Endothelial cell of umbilical vein (primary cell): ENCODE results near the gene RASAL3. TPM values are rescaled to one million over a fixed set of nuclear protein-coding genes. Genes with fewer than 3 reads are reported as not detected.

ENCODE experiments used
- BruUV-seq: library from RNA; stranded (reverse); fragments of 400-500 nt; replicated peaks from 2 replicates; lab custom pipeline; 2021; lab: Mats Ljungman, UMichigan
- CTCF ChIA-PET: fragments of 300-600, 350-600 bp; sonication (Branson Sonifier 250); formaldehyde crosslinking; loops from one replicate; lab custom pipeline; 2021; ENCODE audit warnings: antibody characterized with exemption, inconsistent platforms; lab: Charles Lee
- POLR2A ChIA-PET: fragments of 300-600, 350-600 bp; sonication (Branson Sonifier 250); formaldehyde crosslinking; loops from one replicate; lab custom pipeline; 2021; ENCODE audit warnings: antibody characterized with exemption, inconsistent platforms; lab: Charles Lee
- DNase-seq: peaks from one replicate; pipeline ENCODE4 v3.0.0-alpha.2; 2011; ENCODE audit warnings: low read depth, low spot score
- FAIRE-seq: peaks from 2 replicates; lab custom pipeline; 2011; peaks lifted over from hg19 to GRCh38; lab: Jason Lieb, UNC
- H2AFZ ChIP-seq: 2 replicates; pipeline ENCODE4 v1.6.0; 2012; ENCODE audit warnings: low read depth, low read length, control low read depth, inconsistent platforms
- H3K27ac ChIP-seq: 2 replicates; pipeline ENCODE4 v1.5.1; 2011; ENCODE audit warnings: low read depth, mild to moderate bottlenecking, control low read depth, low read length, moderate library complexity; ENCODE audit not compliant: insufficient read depth
- H3K27me3 ChIP-seq, 2 experiments: 2 replicates each; pipeline versions ENCODE4 v1.6.0 to v1.6.1; 2011; ENCODE audit warnings: low read length in 2 of 2, mixed read lengths in 1 of 2; ENCODE audit not compliant: control insufficient read depth in 2 of 2, insufficient read depth in 2 of 2
- H3K36me3 ChIP-seq, 2 experiments: 2 replicates in 1 of 2; 3 replicates in 1 of 2; pipeline ENCODE4 v1.5.1; 2011; ENCODE audit warnings: low read length in 2 of 2, mild to moderate bottlenecking in 1 of 2, moderate library complexity in 1 of 2; ENCODE audit not compliant: control insufficient read depth in 2 of 2, insufficient read depth in 2 of 2; ENCODE audit errors: extremely low read depth in 1 of 2
- H3K4me1 ChIP-seq: 3 replicates; pipeline ENCODE4 v1.5.1; 2011; ENCODE audit warnings: mild to moderate bottlenecking, low read length; ENCODE audit not compliant: control insufficient read depth, insufficient read depth; ENCODE audit errors: extremely low read depth
- H3K4me2 ChIP-seq: 2 replicates; pipeline ENCODE4 v1.6.1; 2011; ENCODE audit warnings: low read length, control low read depth, mixed read lengths; ENCODE audit not compliant: insufficient read depth
- H3K4me3 ChIP-seq, 3 experiments: fragments of 200-600 bp in 1 of 3; sonication (generic), shearing (Covaris generic) in 1 of 3; replicated peaks in 1 of 3; 2 replicates each; pipeline ENCODE4 v1.5.1; 2011 to 2016; ENCODE audit warnings: control low read depth in 3 of 3, low read length in 3 of 3, mild to moderate bottlenecking in 2 of 3, inconsistent platforms in 1 of 3, low read depth in 1 of 3, moderate library complexity in 1 of 3; ENCODE audit not compliant: insufficient read depth in 1 of 3
- H3K79me2 ChIP-seq: 2 replicates; pipeline ENCODE4 v1.6.0; 2012; ENCODE audit warnings: low read length, inconsistent platforms; ENCODE audit not compliant: control insufficient read depth, insufficient read depth
- H3K9ac ChIP-seq: replicated peaks from 2 replicates; pipeline ENCODE3; 2011; ENCODE audit warnings: low read length, control low read depth; ENCODE audit not compliant: insufficient read depth; ENCODE audit errors: extremely low read depth
- H3K9me1 ChIP-seq: replicated peaks from 3 replicates; pipeline ENCODE4 v1.6.0; 2011; ENCODE audit warnings: mild to moderate bottlenecking, low read length; ENCODE audit not compliant: control insufficient read depth, insufficient read depth; ENCODE audit errors: extremely low read depth
- H3K9me3 ChIP-seq: replicated peaks from 2 replicates; pipeline ENCODE4 v1.5.1; 2012; ENCODE audit warnings: low read length, inconsistent platforms; ENCODE audit not compliant: control insufficient read depth, insufficient read depth
- H4K20me1 ChIP-seq: replicated peaks from 2 replicates; pipeline ENCODE3; 2011; ENCODE audit warnings: mild to moderate bottlenecking, low read length; ENCODE audit not compliant: control insufficient read depth, insufficient read depth; ENCODE audit errors: extremely low read depth
- EZH2 ChIP-seq: IDR thresholded peaks from 2 replicates; pipeline ENCODE4 v1.6.1; 2012; ENCODE audit warnings: borderline replicate concordance, low read depth, mild to moderate bottlenecking, moderate library complexity, low read length, inconsistent platforms; ENCODE audit not compliant: severe bottlenecking
- JUN ChIP-seq: IDR thresholded peaks from 2 replicates; pipeline ENCODE4 v1.6.1; 2011; ENCODE audit warnings: borderline replicate concordance, low read depth; ENCODE audit not compliant: insufficient read length, insufficient read depth
- MYC ChIP-seq: IDR thresholded peaks from one replicate; pipeline ENCODE4 v1.6.1; 2011; ENCODE audit warnings: mild to moderate bottlenecking, low read depth, low read length
- POLR2A ChIP-seq: IDR thresholded peaks from 2 replicates; pipeline ENCODE4 v1.6.1; 2012; ENCODE audit warnings: low read depth, mild to moderate bottlenecking, control low read depth, low read length
- POLR2AphosphoS5 ChIP-seq: IDR thresholded peaks from 2 replicates; pipeline ENCODE4 v1.6.1; 2012; ENCODE audit warnings: low read depth, mild to moderate bottlenecking, control low read depth, low read length, moderate library complexity; ENCODE audit not compliant: insufficient read depth
- dilution Hi-C: fragments of 300-500 bp; cut with MboI; formaldehyde crosslinking; loops from one replicate; pipeline ENCODE4 v1.15.0; 2019; ENCODE audit warnings: low sequenced_read_pairs; ENCODE audit not compliant: extremely low pct_ligation_motif_present
- intact Hi-C: fragments of 100-400 bp; cut with micrococcal nuclease; formaldehyde crosslinking; loops from one replicate; pipeline ENCODE4 v1.10.0; 2022
- polyA plus RNA-seq, 4 experiments: library from polyadenylated mRNA; depleted of rRNA in 3 of 4; stranded (reverse) in 3 of 4; unstranded in 1 of 4; fragments of >200 nt; gene quantifications; 2 replicates each; pipeline versions ENCODE4 v1.2.1 to v1.2.3, GENCODE V29; 2011 to 2012; ENCODE audit warnings: missing spikeins in 1 of 4
- total RNA-seq: library from RNA; stranded (reverse); gene quantifications from 2 replicates; pipeline ENCODE4 v1.2.3, GENCODE V29; 2021
- TF ChIP-seq, protein P1 (sequence below): IDR thresholded peaks from 2 replicates; pipeline ENCODE4 v1.6.1; 2011; ENCODE audit not compliant: insufficient read depth, insufficient read length

The RASAL3 gene
- total and polyA plus RNA-seq, 2 donors (not counting 3 experiments of a cell fraction or from before 2014, with no cell fraction given): 4.1 to 5.7 TPM

DNA sequence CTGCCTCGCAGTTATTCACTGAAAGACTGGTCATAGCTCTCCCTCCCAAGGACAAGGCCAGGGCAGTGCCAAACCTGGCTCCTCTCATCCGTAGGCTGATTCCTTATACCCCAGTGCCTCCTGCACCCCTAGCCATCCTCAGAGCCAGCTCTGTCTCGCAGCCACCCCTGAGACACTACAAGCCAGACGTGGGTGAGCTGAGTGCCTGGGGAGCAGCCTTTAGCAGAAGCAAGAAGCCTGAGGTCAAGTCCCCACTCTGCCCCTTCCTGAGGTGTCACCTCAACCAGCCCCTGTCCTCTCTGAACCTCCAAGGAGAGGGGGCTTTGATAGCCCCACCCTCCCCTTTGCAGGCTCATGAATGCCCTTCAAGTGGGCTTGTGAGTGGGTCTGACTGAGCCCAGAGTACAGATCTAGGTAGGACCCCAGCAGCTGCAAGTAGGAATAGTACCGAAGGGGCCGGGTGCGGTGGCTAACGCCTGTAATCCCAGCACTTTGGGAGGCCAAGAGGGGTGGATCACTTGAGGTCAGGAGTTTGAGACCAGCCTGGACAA is 30.8 kb downstream of the RASAL3 start:
- Histone ChIP-seq H3K79me2 (peaks cover 37% of the 10 kb centered on the region), H3K4me2 (peak overlapping the region; percentile 83), H3K27me3 (no peaks in the 10 kb centered on the region), H3K9me3 (no peaks in the 10 kb centered on the region), H3K9ac (no peak overlapping the region), H3K4me1 (peaks cover 12% of the 10 kb centered on the region), H2AFZ (peak overlapping the region; percentile 87), H3K4me3 (peak overlapping the region in 1 of 3 experiments; percentile 77), H3K9me1 (no peaks in the 10 kb centered on the region), H3K27ac (no peak overlapping the region), H4K20me1 (no peaks in the 10 kb centered on the region), H3K36me3 (peaks cover 4 to 7% of the 10 kb centered on the region in 2 experiments)
- ChIA-PET CTCF (interaction anchor here (0.7 to 3.6 kb wide), 4 partner anchors 14 to 256 kb away, joined by 3 to 24 read pairs (median 10); partner anchors contain the start of genes AKAP8L and WIZ), POLR2A (interaction anchor here (1.4 to 1.9 kb wide), 2 partner anchors 15 to 19 kb away, joined by 5 to 10 read pairs; partner anchors contain the start of gene AKAP8L)
- no peak for TF ChIP-seq JUN
- no peak for TF ChIP-seq EZH2
- TF ChIP-seq, protein P1, sequence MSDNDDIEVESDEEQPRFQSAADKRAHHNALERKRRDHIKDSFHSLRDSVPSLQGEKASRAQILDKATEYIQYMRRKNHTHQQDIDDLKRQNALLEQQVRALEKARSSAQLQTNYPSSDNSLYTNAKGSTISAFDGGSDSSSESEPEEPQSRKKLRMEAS: no peak
- TF ChIP-seq POLR2A: no peak
- no peak for TF ChIP-seq POLR2AphosphoS5
- no peak for TF ChIP-seq MYC
- no peak for DNase-seq
- dilution Hi-C loops: no loop called here
- no TSS peak for BruUV-seq
- intact Hi-C loops: loop anchor here (1.0 kb wide), 2 partner anchors 20 to 34 kb away; no protein-coding TSS in a partner anchor
- FAIRE-seq: no peak
